GM12873 (cell line): ENCODE data around the gene GDF10.
A peak's percentile ranks its signal among the peaks of the same experiment; 100 is the strongest.

Experiments
- CTCF ChIP-seq: IDR thresholded peaks from 2 replicates; pipeline ENCODE4 v1.5.1; 2012; ENCODE audit warnings: low read depth, mild to moderate bottlenecking, moderate library complexity, low read length, control low read depth; ENCODE audit not compliant: insufficient read depth; ENCODE audit errors: missing control alignments

GDF10 gene

GRCh38 chr10:47336387-47337134, 36.6 kb downstream of the GDF10 start:
- TF ChIP-seq CTCF: no peak

- no peak for TF ChIP-seq CTCF
These were observed 37.3 kb downstream of the GDF10 start for GRCh38 chr10:47337310-47337709.

GRCh38 chr10:47339186-47339735, 39.3 kb downstream of the GDF10 start:
- TF ChIP-seq CTCF: no peak

- no peak for TF ChIP-seq CTCF
These were observed 40.0 kb downstream of the GDF10 start for GRCh38 chr10:47339759-47340607.

- TF ChIP-seq CTCF: peak; percentile 98
These were observed 40.7 kb downstream of the GDF10 start for GRCh38 chr10:47340608-47341170.

GRCh38 chr10:47344996-47345870, 45.2 kb downstream of the GDF10 start:
- TF ChIP-seq CTCF: no peak
